IPS DF 6.9 (cell line): ENCODE results near the gene USP54.
"Not testable (repeated sequence)": the region's sequence is repeated elsewhere in the genome, so short reads cannot be mapped to it uniquely, and the experiment has no call there.

Source experiments
- DNase-seq: peaks from one replicate; pipeline ENCODE4 v3.0.0-alpha.2; 2013; ENCODE audit warnings: low read depth, low spot score
- H3K27ac ChIP-seq: one replicate; pipeline ENCODE4 v1.5.1; 2013; ENCODE audit warnings: low read length, control low read depth
- H3K27me3 ChIP-seq: 2 replicates; pipeline ENCODE4 v1.6.1; 2013; ENCODE audit warnings: mild to moderate bottlenecking, low read length; ENCODE audit not compliant: control insufficient read depth, insufficient read depth
- H3K36me3 ChIP-seq: 2 replicates; pipeline ENCODE4 v1.6.1; 2013; ENCODE audit warnings: low read length; ENCODE audit not compliant: control insufficient read depth, insufficient read depth
- H3K4me1 ChIP-seq: 2 replicates; pipeline ENCODE4 v1.6.1; 2013; ENCODE audit warnings: low read length; ENCODE audit not compliant: control insufficient read depth, insufficient read depth
- H3K4me3 ChIP-seq: 2 replicates; pipeline ENCODE4 v1.5.1; 2013; ENCODE audit warnings: mild to moderate bottlenecking, low read length
- H3K9me3 ChIP-seq: 2 replicates; pipeline ENCODE4 v1.6.1; 2013; ENCODE audit warnings: low read length, inconsistent platforms; ENCODE audit not compliant: control insufficient read depth, insufficient read depth
- WGBS: extraction: QIAGEN DNeasy Blood & Tissue Kit; methylation state at CpG from one replicate; pipeline ENCODE4 v1.1.7; 2013; ENCODE audit warnings: mixed read lengths, missing lambda C conversion rate; ENCODE audit not compliant: insufficient read length, insufficient coverage; 5-methylcytosine and 5-hydroxymethylcytosine counted together

The USP54 gene

DNA sequence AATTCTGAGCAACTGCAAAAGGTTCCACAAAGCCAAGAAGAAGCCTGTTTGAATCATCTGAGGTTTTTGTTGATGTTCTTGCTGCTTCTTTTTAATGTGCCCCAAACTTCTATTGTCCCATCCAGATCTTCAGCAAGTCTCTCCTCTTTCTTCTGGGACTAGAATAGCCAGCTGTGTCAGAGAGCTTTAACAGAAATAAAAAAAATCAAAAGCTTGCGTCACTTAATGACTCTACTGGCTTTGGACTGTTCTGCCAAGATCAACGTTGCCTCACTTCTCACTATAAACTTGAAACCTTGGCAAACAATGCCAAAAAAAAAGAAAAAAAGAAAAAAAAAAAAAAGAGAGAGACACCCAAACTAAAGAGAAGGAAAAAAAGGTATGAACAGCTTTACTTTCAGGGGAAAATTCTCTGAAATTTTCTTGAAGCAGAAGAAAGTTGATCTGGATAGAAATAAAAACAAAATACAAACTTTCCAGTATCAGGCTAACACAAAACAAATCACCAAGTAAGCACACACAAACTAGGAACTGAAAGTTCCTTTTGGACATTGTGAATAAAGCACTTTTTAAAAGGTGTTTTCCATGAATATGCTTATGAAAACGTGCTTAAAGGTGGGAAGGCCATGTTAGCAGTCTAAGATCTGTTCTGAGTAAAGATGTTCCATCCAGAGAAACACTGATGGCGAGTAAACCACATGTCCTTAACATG lies 14.8 kb downstream of the USP54 start:
- Histone ChIP-seq H3K4me1 (no peaks in the 10 kb centered on the region), H3K4me3 (no peak overlapping the region), H3K27me3 (no peaks in the 10 kb centered on the region; the same call in 1 of the 2 replicates), H3K9me3 (no peaks in the 10 kb centered on the region), H3K27ac (no peak overlapping the region), H3K36me3 (no peaks in the 10 kb centered on the region; the same call in 1 of the 2 replicates)
- WGBS, result no CpG with 5 or more reads among the region's 4 CpGs
- DNase-seq, result no peak

DNA sequence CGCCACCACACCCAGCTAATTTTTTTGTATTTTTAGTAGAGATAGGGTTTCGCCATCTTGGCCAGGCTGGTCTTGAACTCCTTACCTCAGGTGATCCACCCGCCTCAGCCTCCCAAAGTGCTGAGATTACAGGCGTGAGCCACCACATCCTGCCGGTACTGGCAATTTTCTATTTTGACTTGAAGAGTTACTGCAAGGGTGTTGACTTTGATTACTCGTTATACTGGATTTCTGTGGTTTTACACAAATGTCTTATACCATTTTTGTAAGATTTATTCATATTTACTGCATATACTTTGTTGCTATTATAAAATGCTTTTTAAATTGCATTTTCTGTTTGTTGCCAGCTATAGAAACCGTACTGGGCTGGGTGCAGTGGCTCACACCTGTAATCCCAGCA lies 24.1 kb downstream of the USP54 start:
- H3K27me3 ChIP-seq, DNase-seq, H3K36me3 ChIP-seq, H3K4me1 ChIP-seq, H3K9me3 ChIP-seq, H3K4me3 ChIP-seq, H3K27ac ChIP-seq: not testable (repeated sequence)
- WGBS, result no CpG with 5 or more reads among the region's 7 CpGs

DNA sequence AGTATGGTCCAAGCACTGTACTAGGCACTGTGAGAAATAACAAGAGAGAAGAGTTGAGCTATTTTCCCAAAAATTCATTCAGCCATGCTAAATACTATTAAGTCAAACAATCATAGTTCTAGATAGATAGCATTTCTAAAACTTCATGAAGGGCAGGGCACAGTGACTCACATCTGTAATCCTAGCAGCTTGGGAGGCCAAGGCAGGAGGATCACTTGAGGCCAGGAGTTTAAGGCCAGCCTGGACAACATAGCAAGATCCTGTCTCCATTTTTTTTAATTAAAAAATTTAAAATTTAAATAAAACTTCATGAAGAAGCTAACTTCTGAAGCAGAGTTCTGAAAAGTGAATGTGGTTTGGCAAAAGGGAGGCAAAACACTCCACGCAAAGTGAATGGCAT lies 29.9 kb downstream of the USP54 start:
- Histone ChIP-seq H3K27ac (no peak overlapping the region), H3K36me3 (no peaks in the 10 kb centered on the region), H3K9me3 (no peaks in the 10 kb centered on the region), H3K4me3 (no peak overlapping the region), H3K27me3 (no peaks in the 10 kb centered on the region), H3K4me1 (no peaks in the 10 kb centered on the region)
- WGBS, result no CpG with 5 or more reads among the region's 1 CpG
- DNase-seq, result no peak

DNA sequence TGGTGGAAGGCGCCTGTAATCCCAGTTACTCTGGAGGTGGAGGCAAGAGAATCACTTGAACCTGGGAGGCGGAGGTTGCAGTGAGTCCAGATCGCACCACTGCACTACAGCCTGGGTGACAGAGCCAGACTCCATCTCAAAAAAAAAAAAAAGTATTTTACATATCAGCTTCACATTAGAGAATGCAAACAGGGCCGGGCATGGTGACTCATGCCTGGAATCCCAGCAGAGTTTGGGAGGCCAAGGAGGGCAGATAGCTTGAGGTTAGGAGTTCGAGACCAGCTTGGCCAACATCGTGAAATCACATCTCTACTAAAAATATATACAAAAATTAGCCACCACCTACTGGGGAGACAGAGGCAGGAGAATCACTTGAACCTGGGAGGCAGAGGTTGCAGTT lies 31.6 kb downstream of the USP54 start:
- Histone ChIP-seq H3K36me3 (no peaks in the 10 kb centered on the region), H3K27ac (no peak overlapping the region), H3K9me3 (no peaks in the 10 kb centered on the region), H3K27me3 (no peaks in the 10 kb centered on the region), H3K4me3 (no peak overlapping the region), H3K4me1 (no peaks in the 10 kb centered on the region)
- no CpG with 5 or more reads among the region's 6 CpGs for WGBS
- DNase-seq, result no peak

GRCh38 chr10:73556855-73557254 lies 34.3 kb downstream of the USP54 start:
- Histone ChIP-seq H3K27me3 (no peaks in the 10 kb centered on the region), H3K36me3 (no peaks in the 10 kb centered on the region), H3K27ac (no peak overlapping the region), H3K4me3 (no peak overlapping the region), H3K4me1 (no peaks in the 10 kb centered on the region), H3K9me3 (no peaks in the 10 kb centered on the region)
- no CpG with 5 or more reads among the region's 2 CpGs for WGBS
- DNase-seq, result no peak

GRCh38 chr10:73554721-73555120 lies 36.4 kb downstream of the USP54 start:
- Histone ChIP-seq H3K27me3 (no peaks in the 10 kb centered on the region), H3K4me1 (no peaks in the 10 kb centered on the region), H3K4me3 (no peak overlapping the region), H3K9me3 (no peaks in the 10 kb centered on the region), H3K27ac (no peak overlapping the region), H3K36me3 (no peaks in the 10 kb centered on the region)
- DNase-seq, result no peak

GRCh38 chr10:73553761-73554160 lies 37.4 kb downstream of the USP54 start:
- H3K9me3 ChIP-seq, result no peaks in the 10 kb centered on the region
- no peak for DNase-seq
- H3K27me3 ChIP-seq, result no peaks in the 10 kb centered on the region
- no CpG with 5 or more reads among the region's 2 CpGs for WGBS
- H3K27ac ChIP-seq, result no peak overlapping the region
- H3K36me3 ChIP-seq, result no peaks in the 10 kb centered on the region
- H3K4me3 ChIP-seq, result no peak overlapping the region
- no peaks in the 10 kb centered on the region for H3K4me1 ChIP-seq

DNA sequence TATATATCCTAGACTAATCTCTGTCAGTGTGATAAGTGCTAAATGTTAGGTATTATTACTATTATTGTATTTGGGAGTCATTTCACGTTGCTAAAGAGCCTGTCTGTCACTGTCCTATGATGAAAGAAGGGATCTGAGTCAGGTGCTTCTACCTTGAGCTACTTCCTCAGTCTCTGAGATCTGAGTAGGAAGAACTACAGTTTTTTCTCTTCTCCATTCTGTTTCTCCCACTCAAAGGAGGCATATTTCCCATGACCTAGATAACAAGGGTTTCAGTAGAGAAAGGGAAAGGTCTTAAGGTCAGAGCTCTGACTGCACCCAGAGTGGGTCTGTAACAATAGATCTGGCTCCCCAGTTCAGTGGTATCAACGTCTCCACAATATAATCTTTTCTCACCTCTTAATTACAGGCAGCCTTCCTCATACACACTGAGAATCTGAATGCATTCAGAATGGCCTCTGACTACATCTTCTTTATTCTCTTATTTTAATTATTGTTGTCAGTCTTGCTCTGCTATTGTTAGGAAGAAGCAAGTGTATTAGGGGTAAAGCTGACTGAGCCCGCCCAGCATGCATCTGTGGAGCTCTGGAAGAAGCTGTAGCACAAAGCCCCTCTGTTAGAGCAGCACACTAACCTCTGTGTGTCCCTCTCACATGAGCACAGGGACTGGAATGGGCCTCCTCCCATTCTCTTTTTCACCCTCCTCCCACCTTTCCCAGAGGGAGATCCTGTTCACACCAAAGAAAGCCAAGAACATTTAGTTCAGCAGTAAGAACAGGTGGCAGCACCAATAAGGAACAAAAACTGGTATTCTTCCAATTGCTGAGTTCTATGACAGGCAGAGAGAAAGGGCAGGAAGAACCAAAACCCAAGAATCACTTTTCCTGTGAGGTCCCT lies 38.1 kb downstream of the USP54 start:
- DNase-seq, result no peak
- no peaks in the 10 kb centered on the region for H3K9me3 ChIP-seq
- H3K27ac ChIP-seq, result no peak overlapping the region
- H3K4me1 ChIP-seq, result no peaks in the 10 kb centered on the region
- no CpG with 5 or more reads among the region's 3 CpGs for WGBS
- H3K36me3 ChIP-seq, result no peaks in the 10 kb centered on the region
- H3K4me3 ChIP-seq, result no peak overlapping the region
- no peaks in the 10 kb centered on the region for H3K27me3 ChIP-seq

DNA sequence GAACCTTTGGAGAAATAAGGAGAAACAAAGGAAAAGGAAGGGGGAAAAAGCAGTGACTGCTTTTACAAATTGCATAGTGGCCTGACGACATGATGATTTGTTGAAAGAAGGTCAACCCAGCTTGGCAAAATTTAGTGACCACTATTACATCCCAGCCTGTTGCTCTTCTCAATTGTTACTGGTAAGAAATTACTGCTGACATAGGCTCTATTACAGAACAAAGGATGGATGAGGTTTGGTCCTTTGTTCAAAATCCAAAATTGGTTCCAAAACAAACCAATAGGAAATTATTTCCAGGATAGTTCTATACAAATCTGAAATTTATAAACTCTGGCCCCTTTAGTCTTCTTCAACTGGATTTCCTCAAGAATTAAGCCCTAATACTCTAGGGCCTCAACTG lies 39.6 kb downstream of the USP54 start:
- Histone ChIP-seq H3K27ac (no peak overlapping the region), H3K9me3 (no peaks in the 10 kb centered on the region), H3K27me3 (no peaks in the 10 kb centered on the region), H3K36me3 (no peaks in the 10 kb centered on the region), H3K4me3 (no peak overlapping the region), H3K4me1 (no peaks in the 10 kb centered on the region)
- WGBS, result no CpG with 5 or more reads among the region's 1 CpG
- DNase-seq, result no peak

- H3K4me3 ChIP-seq, result no peak overlapping the region
- no CpG with 5 or more reads among the region's 2 CpGs for WGBS
- no peaks in the 10 kb centered on the region for H3K4me1 ChIP-seq
- H3K9me3 ChIP-seq, result no peaks in the 10 kb centered on the region
- H3K36me3 ChIP-seq, result peaks cover 3% of the 10 kb centered on the region; the same call in 1 of the 2 replicates
- DNase-seq, result no peak
- H3K27me3 ChIP-seq, result no peaks in the 10 kb centered on the region
- no peak overlapping the region for H3K27ac ChIP-seq
These were observed 45.8 kb downstream of the USP54 start for GRCh38 chr10:73545357-73545756.
